Caco-2 (cell line): Measurements from ENCODE around the gene ACRBP. TPM values are rescaled to one million over a fixed set of nuclear protein-coding genes. Genes with fewer than 3 reads are reported as not detected.

Experiments
- BruUV-seq: library from RNA; stranded (reverse); fragments of 400-500 nt; replicated peaks from 2 replicates; lab custom pipeline; 2021; lab: Mats Ljungman, UMichigan
- CTCF ChIA-PET: fragments of 300-600 bp; sonication (Branson Sonifier 250); formaldehyde crosslinking; loops from one replicate; lab custom pipeline; 2022; ENCODE audit warnings: antibody characterized with exemption; lab: Charles Lee
- POLR2A ChIA-PET: fragments of 300-600 bp; sonication (Branson Sonifier 250); formaldehyde crosslinking; loops from one replicate; lab custom pipeline; 2022; ENCODE audit warnings: antibody characterized with exemption; lab: Charles Lee
- DNase-seq, 2 experiments: peaks; one replicate each; pipeline versions ENCODE4 v3.0.0 to v3.0.0-alpha.2; 2020 to 2022
- H3K27me3 ChIP-seq: replicated peaks from 2 replicates; pipeline ENCODE4 v1.6.0; 2011; ENCODE audit warnings: low read length; ENCODE audit not compliant: control insufficient read depth, insufficient read depth
- H3K36me3 ChIP-seq: 2 replicates; pipeline ENCODE4 v1.5.1; 2011; ENCODE audit warnings: low read length; ENCODE audit not compliant: control insufficient read depth, insufficient read depth
- H3K4me1 ChIP-seq: fragments of 250-450 bp; sonication (Bioruptor Pico); 2 replicates; pipeline ENCODE4 v1.5.1; 2020; ENCODE audit warnings: mild to moderate bottlenecking
- H3K4me3 ChIP-seq: 2 replicates; pipeline ENCODE4 v1.5.1; 2011; ENCODE audit warnings: low read depth, mild to moderate bottlenecking, control low read depth, low read length
- H3K9me3 ChIP-seq: fragments of 250-450 bp; sonication (Bioruptor Pico); 2 replicates; pipeline ENCODE4 v1.5.1; 2020; ENCODE audit warnings: mild to moderate bottlenecking, moderate library complexity
- H3K27ac Mint-ChIP-seq: one replicate; pipeline ENCODE4 v1.8.0; 2022; ENCODE audit warnings: mixed read lengths; ENCODE audit not compliant: unreplicated experiment
- H3K27me3 Mint-ChIP-seq: one replicate; pipeline ENCODE4 v1.8.0; 2022; ENCODE audit warnings: mixed read lengths; ENCODE audit not compliant: insufficient read depth, unreplicated experiment
- H3K36me3 Mint-ChIP-seq: one replicate; pipeline ENCODE4 v1.8.0; 2022; ENCODE audit warnings: mild to moderate bottlenecking, mixed read lengths; ENCODE audit not compliant: insufficient read depth, unreplicated experiment
- H3K4me1 Mint-ChIP-seq: one replicate; pipeline ENCODE4 v1.8.0; 2022; ENCODE audit warnings: low read depth, mixed read lengths; ENCODE audit not compliant: unreplicated experiment
- H3K4me3 Mint-ChIP-seq: one replicate; pipeline ENCODE4 v1.8.0; 2022; ENCODE audit warnings: mild to moderate bottlenecking, moderate library complexity, mixed read lengths; ENCODE audit not compliant: unreplicated experiment
- H3K9me3 Mint-ChIP-seq: one replicate; pipeline ENCODE4 v1.8.0; 2022; ENCODE audit warnings: mixed read lengths; ENCODE audit not compliant: unreplicated experiment
- intact Hi-C: fragments of 100-400 bp; cut with micrococcal nuclease; formaldehyde crosslinking; loops from one replicate; pipeline ENCODE4 v1.10.0; 2022; ENCODE audit not compliant: unreplicated experiment
- total RNA-seq: library from RNA; stranded (reverse); gene quantifications from 2 replicates; pipeline ENCODE4 v1.2.3, GENCODE V29; 2022
- TF ChIP-seq, protein P1 (sequence below), 2 experiments: fragments of 200-600 bp in 1 of 2; IDR thresholded peaks; 1 replicate in 1 of 2; 2 replicates in 1 of 2; pipeline versions ENCODE4 v1.5.1 to v1.8.0; 2011 to 2022; ENCODE audit warnings: antibody characterized with exemption in 1 of 2, control low read depth in 1 of 2, inconsistent platforms in 1 of 2, low read depth in 1 of 2, low read length in 1 of 2, mild to moderate bottlenecking in 1 of 2, moderate library complexity in 1 of 2; ENCODE audit not compliant: insufficient read depth in 1 of 2, severe bottlenecking in 1 of 2, unreplicated experiment in 1 of 2

The ACRBP gene
- total RNA-seq, 1 experiment from 2014 or later, result 0.73 TPM

DNA sequence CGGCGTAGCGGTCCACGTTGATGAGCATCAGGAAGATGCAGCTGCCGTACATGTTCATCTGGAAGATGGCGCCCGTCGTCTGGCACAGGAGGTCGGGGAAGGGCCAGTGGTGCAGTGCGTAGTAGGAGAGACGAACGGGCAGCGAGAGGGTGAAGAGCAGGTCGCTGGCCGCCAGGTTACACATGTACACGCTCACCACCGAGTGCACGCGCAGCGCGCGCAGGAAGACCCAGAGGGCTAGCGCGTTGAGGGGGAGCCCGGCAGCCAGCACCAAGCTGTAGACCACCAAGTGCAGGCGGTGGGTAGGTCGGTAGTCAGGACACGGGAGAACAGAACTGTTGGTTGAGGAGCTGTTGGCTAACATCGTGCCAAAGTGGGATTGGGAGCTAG lies 26.4 kb downstream of the ACRBP start:
- H3K27me3 Mint-ChIP-seq, result no peaks in the 10 kb centered on the region
- H3K27ac Mint-ChIP-seq, result no peak overlapping the region
- Histone ChIP-seq H3K4me1 (no peaks in the 10 kb centered on the region), H3K36me3 (no peaks in the 10 kb centered on the region), H3K4me3 (no peak overlapping the region), H3K27me3 (no peaks in the 10 kb centered on the region), H3K9me3 (no peaks in the 10 kb centered on the region)
- no TSS peak for BruUV-seq
- ChIA-PET CTCF (interaction anchor here (0.6 to 0.8 kb wide), 4 partner anchors 51 to 211 kb away, joined by 3 to 5 read pairs (median 3); no protein-coding TSS in a partner anchor), POLR2A (no interaction called here)
- no peaks in the 10 kb centered on the region for H3K36me3 Mint-ChIP-seq
- H3K4me1 Mint-ChIP-seq, result no peaks in the 10 kb centered on the region
- DNase-seq, result no peak
- H3K9me3 Mint-ChIP-seq, result no peaks in the 10 kb centered on the region
- no peak overlapping the region for H3K4me3 Mint-ChIP-seq
- intact Hi-C loops, result no loop called here
- TF ChIP-seq, protein P1, sequence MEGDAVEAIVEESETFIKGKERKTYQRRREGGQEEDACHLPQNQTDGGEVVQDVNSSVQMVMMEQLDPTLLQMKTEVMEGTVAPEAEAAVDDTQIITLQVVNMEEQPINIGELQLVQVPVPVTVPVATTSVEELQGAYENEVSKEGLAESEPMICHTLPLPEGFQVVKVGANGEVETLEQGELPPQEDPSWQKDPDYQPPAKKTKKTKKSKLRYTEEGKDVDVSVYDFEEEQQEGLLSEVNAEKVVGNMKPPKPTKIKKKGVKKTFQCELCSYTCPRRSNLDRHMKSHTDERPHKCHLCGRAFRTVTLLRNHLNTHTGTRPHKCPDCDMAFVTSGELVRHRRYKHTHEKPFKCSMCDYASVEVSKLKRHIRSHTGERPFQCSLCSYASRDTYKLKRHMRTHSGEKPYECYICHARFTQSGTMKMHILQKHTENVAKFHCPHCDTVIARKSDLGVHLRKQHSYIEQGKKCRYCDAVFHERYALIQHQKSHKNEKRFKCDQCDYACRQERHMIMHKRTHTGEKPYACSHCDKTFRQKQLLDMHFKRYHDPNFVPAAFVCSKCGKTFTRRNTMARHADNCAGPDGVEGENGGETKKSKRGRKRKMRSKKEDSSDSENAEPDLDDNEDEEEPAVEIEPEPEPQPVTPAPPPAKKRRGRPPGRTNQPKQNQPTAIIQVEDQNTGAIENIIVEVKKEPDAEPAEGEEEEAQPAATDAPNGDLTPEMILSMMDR (IDR thresholded peaks at IDR 0.05; ENCODE audit: insufficient read depth in 1 of 2, low read depth in 1 of 2, low read length in 1 of 2, severe bottlenecking in 1 of 2, unreplicated experiment in 1 of 2), result no peak

DNA sequence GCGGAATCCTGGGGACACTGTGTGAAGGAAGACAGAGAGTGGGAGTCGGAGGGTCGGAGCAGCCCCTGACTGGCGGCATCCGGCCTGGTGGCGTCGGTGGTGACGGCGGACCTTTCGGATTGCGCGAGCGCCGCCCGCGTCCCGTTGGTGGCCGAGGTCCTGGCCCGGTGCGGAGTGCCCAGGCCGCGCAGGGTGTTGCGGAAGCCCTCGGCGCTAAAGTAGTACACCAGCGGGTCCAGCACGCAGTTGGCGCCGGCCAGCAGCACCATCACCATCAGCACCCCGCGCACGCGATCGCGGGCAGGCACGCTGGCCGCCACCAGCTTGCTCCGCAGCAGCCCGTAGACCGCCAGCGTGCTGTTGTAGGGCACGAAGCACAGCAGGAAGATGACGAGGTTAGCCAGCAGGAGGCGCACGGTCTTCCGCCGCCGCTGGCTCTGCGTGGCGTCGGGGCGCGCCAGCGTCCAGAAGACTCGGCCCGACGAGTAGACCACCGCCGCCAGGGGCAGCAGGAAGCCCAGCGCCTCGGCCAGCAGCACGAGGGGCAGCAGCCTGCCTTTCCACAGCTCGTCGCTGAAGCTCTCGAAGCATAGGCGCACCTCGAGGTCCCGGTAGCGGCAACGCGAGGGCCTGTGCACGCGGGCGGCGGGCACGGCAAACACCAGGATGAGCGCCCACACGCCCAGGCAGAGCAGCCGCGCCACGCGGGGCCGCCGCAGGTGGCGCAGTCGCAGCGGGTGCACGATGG lies 26.9 kb downstream of the ACRBP start:
- H3K36me3 ChIP-seq, result no peaks in the 10 kb centered on the region
- POLR2A ChIA-PET, result no interaction called here
- no peak for DNase-seq
- Mint-ChIP-seq H3K27ac (no peak overlapping the region), H3K27me3 (no peaks in the 10 kb centered on the region), H3K4me1 (no peaks in the 10 kb centered on the region), H3K4me3 (no peak overlapping the region), H3K36me3 (no peaks in the 10 kb centered on the region), H3K9me3 (no peaks in the 10 kb centered on the region)
- H3K4me3 ChIP-seq, result no peak overlapping the region
- intact Hi-C loops, result no loop called here
- CTCF ChIA-PET, result interaction anchor here (0.7 to 0.8 kb wide), 2 partner anchors 116 to 134 kb away, joined by 3 read pairs; no protein-coding TSS in a partner anchor
- no peaks in the 10 kb centered on the region for H3K9me3 ChIP-seq
- BruUV-seq, result no TSS peak
- no peaks in the 10 kb centered on the region for H3K27me3 ChIP-seq
- TF ChIP-seq, protein P1 (IDR thresholded peaks at IDR 0.05; ENCODE audit: insufficient read depth in 1 of 2, low read depth in 1 of 2, low read length in 1 of 2, severe bottlenecking in 1 of 2, unreplicated experiment in 1 of 2), result no peak
- H3K4me1 ChIP-seq, result no peaks in the 10 kb centered on the region

DNA sequence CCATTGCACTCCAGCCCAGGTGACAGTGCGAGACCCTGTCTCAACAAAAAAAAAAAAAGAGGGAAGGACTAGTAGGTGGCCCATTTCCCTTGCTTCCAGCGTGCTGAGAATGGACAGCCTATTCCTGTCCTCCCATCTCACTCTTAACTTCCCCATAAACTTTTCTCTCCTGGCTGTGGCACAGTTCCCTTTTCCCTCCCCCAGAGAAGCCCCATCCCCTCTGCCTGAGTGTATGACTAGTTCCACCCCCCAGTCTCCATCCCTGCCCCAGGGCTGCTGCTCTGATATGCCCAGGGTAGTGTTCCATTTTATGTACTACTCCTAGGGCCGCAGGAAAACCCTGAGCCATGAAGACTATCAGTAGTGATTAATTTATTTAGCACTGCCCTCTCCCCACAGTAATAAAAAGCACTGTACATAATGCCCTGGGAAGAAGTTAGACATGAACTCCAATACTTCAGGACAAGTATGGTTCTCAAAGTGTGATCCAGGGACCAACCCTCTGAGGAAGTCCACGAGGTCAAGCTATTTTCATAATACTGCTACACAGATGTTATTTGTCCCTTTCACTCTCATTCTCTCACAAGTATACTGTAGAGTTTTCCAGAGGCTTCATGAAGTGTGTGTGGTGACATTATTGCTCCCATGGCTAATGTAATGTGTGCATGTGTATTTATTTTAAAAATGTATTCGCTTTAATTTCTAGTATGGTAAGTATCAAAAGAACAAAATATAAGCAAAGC lies 28.6 kb downstream of the ACRBP start:
- intact Hi-C loops, result loop anchor here (5.0 kb wide), 1 partner anchor 209 kb away; the partner anchor contains the start of gene P3H3
- Mint-ChIP-seq H3K36me3 (no peaks in the 10 kb centered on the region), H3K27me3 (no peaks in the 10 kb centered on the region), H3K4me3 (no peak overlapping the region), H3K4me1 (peaks cover 7% of the 10 kb centered on the region), H3K9me3 (no peaks in the 10 kb centered on the region), H3K27ac (no peak overlapping the region)
- TF ChIP-seq, protein P1 (IDR thresholded peaks at IDR 0.05; ENCODE audit: insufficient read depth in 1 of 2, low read depth in 1 of 2, low read length in 1 of 2, severe bottlenecking in 1 of 2, unreplicated experiment in 1 of 2), result no peak
- ChIA-PET CTCF (interaction anchor here (0.6 to 1.0 kb wide), 3 partner anchors 11 to 106 kb away, joined by 3 to 4 read pairs (median 3); no protein-coding TSS in a partner anchor), POLR2A (no interaction called here)
- Histone ChIP-seq H3K9me3 (no peaks in the 10 kb centered on the region), H3K4me3 (no peak overlapping the region), H3K4me1 (peaks cover 10% of the 10 kb centered on the region), H3K36me3 (no peaks in the 10 kb centered on the region), H3K27me3 (no peaks in the 10 kb centered on the region)
- no peak for DNase-seq
- no TSS peak for BruUV-seq
